Activated CD8-positive, alpha-beta memory T cell treated with anti-CD3 and anti-CD28 coated beads, Interleukin-2, amount 10 ng/mL, durations not matched to agents 7 days and 5 days (primary cell): Measurements from ENCODE around the gene RFX2. TPM values are rescaled to one million over a fixed set of nuclear protein-coding genes. Genes with fewer than 3 reads are reported as not detected.

Source experiments
- ATAC-seq: fragments of 150-1000 bp; cut with Tn5 transposase; one replicate; pipeline ENCODE4 v1.10.0; 2021; ENCODE audit warnings: moderate library complexity
- CTCF ChIA-PET: fragments of 350-600 bp; sonication (Branson Sonifier 250); formaldehyde crosslinking; loops from one replicate; lab custom pipeline; 2021; ENCODE audit warnings: antibody characterized with exemption; lab: Charles Lee
- DNase-seq: peaks from one replicate; pipeline ENCODE4 v3.0.0-alpha.2; 2020
- H3K27ac Mint-ChIP-seq: one replicate; pipeline ENCODE4 v1.8.0; 2021; ENCODE audit warnings: mild to moderate bottlenecking, mixed read lengths
- H3K27me3 Mint-ChIP-seq: one replicate; pipeline ENCODE4 v1.8.0; 2021; ENCODE audit warnings: mixed read lengths
- H3K36me3 Mint-ChIP-seq: one replicate; pipeline ENCODE4 v1.8.0; 2021; ENCODE audit warnings: mild to moderate bottlenecking, mixed read lengths
- H3K4me1 Mint-ChIP-seq: one replicate; pipeline ENCODE4 v1.8.0; 2021; ENCODE audit warnings: mixed read lengths
- H3K4me3 Mint-ChIP-seq: one replicate; pipeline ENCODE4 v1.8.0; 2021; ENCODE audit warnings: mild to moderate bottlenecking, moderate library complexity, mixed read lengths
- H3K9me3 Mint-ChIP-seq: one replicate; pipeline ENCODE4 v1.8.0; 2022; ENCODE audit warnings: low read depth, mixed read lengths
- total RNA-seq, 2 experiments: library from RNA; stranded (reverse); gene quantifications; one replicate each; pipeline ENCODE4 v1.2.3, GENCODE V29; 2021

RFX2 gene
- total RNA-seq, 2 experiments from 2014 or later = 9.8 to 11.7 TPM

DNA sequence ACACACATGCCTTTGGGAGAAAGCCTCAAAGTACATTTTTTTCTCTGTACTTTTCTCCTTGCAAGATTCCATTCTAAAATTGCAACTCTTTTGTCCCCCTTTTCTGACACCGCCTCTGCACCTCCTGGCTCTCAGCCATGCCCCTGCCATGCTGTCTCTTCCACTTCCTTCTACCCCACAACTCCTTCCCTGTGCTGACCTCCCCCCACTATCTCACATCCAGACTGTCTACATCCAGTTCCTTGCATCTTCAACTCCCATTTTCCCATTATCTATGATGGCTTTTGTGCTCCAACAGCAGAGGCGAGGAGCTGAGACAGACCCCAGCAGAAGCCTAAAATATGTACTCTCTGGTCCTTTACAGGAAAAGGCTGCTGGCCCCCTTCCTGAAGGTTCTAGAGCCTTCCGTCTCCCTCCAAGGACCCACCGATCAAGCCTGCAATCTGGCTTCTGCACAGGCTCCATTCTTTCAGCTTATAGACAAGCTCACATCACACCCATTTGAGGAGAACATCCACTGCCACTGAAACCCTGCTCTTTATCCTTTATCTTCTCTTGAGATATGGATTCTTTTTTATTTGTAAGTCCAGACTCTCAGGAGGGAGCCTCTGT lies 50.2 kb downstream of the RFX2 start:
- Mint-ChIP-seq H3K4me3 (no peak overlapping the region), H3K27ac (no peak overlapping the region), H3K4me1 (peaks cover 29% of the 10 kb centered on the region), H3K27me3 (no peaks in the 10 kb centered on the region), H3K36me3 (no peaks in the 10 kb centered on the region), H3K9me3 (no peaks in the 10 kb centered on the region)
- ATAC-seq = no peak
- CTCF ChIA-PET = no interaction called here
- DNase-seq = peak; percentile 34

DNA sequence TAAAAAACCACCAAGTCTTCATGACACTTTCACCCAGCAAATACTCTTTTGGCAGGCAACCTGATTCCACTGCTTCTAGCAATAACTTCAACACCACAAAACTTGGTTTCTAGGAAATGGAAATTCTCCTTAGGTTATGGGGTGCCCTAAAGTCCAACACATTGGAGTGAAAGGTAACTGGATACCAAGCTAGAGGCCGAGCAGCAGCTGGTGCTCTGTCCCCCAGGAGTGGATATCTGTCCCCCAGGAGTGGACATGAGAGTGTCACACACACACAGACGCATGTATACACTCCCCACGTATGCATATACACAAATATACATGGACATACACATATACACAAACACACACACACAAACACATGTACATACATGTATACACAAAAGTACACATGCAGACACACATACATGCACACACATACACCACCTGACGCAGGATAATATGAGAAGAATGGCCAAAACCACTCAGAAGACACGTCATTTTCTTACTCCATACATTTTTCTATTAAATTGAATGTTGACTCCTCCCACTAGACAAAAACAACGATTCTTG lies 50.8 kb downstream of the RFX2 start:
- Mint-ChIP-seq H3K36me3 (no peaks in the 10 kb centered on the region), H3K4me3 (no peak overlapping the region), H3K27me3 (peaks cover 3% of the 10 kb centered on the region), H3K4me1 (peaks cover 28% of the 10 kb centered on the region), H3K27ac (no peak overlapping the region), H3K9me3 (no peaks in the 10 kb centered on the region)
- ATAC-seq (no peak), DNase-seq (no peak)
- CTCF ChIA-PET = no interaction called here

DNA sequence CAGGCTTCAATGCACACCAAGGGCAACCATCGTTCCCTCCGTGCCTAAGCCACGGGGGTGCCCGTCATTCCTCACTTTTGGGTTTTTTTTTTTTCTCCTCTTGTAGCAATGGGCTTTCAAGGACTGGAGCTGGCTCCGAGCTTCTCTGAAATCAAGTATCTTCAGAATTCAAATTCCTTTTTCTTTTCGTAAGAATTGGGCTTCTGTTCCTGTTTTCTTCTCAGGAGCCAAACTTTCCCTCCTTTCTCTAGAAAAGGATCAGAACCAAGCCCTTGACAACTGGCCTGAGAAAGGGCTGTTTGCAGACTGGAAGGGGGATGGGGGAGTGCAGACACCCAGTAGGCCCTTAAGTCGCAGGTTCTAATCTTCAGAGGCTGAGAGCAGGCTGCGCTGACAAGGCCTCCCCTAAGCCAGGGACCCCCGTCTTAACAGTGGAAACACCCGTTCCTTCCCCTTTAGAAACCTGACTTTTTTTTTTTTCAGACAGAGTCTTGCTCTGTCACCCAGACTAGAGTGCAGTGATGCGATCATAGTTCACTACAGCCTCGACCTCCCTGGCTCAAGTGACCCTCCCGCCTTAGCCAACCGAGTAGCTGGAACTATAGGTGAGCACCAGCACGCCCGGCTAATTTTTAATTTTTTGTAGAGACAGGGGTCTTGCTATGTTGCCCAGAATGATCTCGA lies 51.6 kb downstream of the RFX2 start:
- no peak overlapping the region for H3K27ac Mint-ChIP-seq
- peaks cover 28% of the 10 kb centered on the region for H3K4me1 Mint-ChIP-seq

DNA sequence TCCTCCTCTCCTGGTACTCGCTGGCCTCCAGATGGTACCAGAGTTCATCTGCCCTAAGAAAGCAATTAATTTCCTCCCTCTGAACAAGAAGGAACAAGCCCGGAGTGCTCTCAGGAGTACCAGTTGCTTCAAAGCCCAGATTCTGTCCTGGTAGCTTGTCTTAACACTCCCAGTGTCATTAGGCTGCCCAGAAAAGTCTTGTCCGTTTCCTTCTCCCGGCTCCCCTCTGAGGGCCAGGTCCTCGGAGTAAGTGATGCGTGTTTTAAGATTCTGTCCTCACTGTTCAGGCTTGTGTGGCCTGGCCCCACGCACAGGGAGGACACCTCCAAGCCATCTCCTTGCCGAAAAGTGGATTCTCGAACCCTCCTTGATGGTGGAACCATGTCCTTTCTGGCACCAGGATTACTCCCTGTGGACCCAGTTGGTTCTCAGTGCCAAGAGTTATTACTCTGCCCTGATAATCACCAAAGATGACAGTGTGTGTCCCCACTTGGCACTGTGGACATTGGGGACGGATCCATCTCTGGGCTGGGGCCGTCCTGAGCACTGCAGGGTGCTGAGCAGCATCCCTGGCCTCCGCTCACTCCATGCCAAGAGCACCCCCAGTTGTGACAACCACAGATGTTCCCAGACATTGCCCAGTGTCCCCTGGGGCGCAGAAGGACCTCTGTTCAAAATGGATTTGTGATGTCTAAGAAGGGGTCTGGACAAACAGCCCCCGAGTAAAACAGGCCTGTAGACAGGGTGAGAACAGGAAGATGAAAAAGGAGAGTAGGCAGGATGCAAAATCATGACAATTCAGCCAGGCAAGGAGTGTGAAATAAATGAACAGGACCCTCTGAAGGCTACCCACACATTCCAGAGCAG lies 52.4 kb downstream of the RFX2 start:
- Mint-ChIP-seq H3K4me1 (peaks cover 25% of the 10 kb centered on the region), H3K27ac (no peak overlapping the region), H3K27me3 (peaks cover 10% of the 10 kb centered on the region), H3K36me3 (no peaks in the 10 kb centered on the region), H3K9me3 (no peaks in the 10 kb centered on the region), H3K4me3 (no peak overlapping the region)
- ATAC-seq = no peak
- CTCF ChIA-PET = interaction anchor here (0.7 to 1.0 kb wide), 2 partner anchors 32 to 70 kb away, joined by 3 read pairs; no protein-coding TSS in a partner anchor
- peak; percentile 35 for DNase-seq

More for the DNA sequence above, 51.6 kb downstream of the RFX2 start:
- no peak for ATAC-seq
- Mint-ChIP-seq H3K4me3 (no peak overlapping the region), H3K9me3 (no peaks in the 10 kb centered on the region), H3K27me3 (peaks cover 3% of the 10 kb centered on the region), H3K36me3 (no peaks in the 10 kb centered on the region)
- CTCF ChIA-PET = no interaction called here
- peak; percentile 23 for DNase-seq

DNA sequence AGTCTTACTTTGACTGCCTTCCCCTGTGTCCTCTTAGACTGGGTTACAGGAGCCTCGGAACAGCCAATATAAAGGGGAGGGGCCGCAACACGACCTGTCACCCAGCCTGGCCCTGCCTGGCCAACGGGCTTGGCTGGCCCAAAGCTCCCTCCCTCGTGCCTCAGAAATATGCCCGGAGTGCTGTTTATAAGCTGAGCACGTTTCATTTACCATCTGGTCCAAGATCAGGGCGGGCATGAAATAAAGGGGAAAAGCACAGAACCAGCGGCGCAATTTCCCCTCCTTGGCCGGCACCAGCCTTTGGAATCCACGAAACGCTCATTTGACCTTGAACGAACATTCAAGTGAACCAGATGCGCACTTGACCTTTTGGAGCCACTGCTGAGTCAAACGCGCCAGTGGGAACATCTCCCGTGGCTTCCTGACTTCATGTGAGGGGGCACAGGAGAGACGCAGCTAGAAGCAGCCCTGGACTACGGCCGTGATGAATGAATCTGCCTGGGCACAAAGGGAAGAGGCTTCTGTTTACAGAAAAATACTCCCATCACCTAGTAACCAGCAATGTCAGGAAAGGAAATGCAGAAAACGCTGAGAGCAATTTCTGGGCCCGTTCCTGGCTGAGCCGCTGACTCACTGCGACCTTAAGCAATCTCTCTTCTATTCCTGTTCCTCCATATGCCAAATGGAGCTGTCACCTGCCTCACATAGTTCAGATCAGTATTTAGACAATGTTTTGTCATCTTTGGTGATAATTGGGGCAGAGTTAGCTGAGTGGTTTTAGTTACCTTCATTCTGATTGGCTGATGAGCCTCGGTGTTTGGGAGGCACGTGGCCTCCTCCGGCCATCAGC lies 53.3 kb downstream of the RFX2 start:
- H3K9me3 Mint-ChIP-seq = no peaks in the 10 kb centered on the region

DNA sequence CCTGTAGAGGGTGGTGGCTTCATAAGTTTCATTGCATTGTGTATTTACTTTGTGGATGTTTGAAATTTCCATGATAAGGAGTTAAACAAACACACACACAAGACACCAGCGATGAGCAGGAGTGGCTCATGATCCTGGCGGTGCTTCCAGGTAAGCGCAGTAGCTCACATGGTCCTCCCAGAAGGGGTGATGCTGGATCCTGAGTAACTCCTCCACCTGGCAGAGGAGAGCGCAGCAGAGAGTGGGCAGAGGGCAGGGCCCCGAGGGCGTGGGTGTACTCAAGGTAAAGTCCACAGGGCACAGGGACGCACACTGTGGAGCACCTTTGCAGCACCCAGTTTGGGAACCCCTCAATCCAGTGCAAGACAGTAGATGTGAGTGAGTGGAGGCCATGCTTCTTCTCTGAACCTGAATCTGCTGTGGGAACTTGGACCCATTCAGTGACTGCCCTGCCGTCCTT lies 54.0 kb downstream of the RFX2 start:
- peaks cover 11% of the 10 kb centered on the region for H3K4me1 Mint-ChIP-seq
- H3K4me3 Mint-ChIP-seq = no peak overlapping the region
- peaks cover 10% of the 10 kb centered on the region for H3K27me3 Mint-ChIP-seq
- no peaks in the 10 kb centered on the region for H3K36me3 Mint-ChIP-seq
- ATAC-seq (no peak), DNase-seq (peak; percentile 39)
- no peak overlapping the region for H3K27ac Mint-ChIP-seq
- CTCF ChIA-PET = interaction anchor here (1.3 kb wide), 1 partner anchor 70 kb away, joined by 4 read pairs; no protein-coding TSS in a partner anchor
- no peaks in the 10 kb centered on the region for H3K9me3 Mint-ChIP-seq

More for the DNA sequence above, 53.3 kb downstream of the RFX2 start:
- Mint-ChIP-seq H3K4me1 (peaks cover 17% of the 10 kb centered on the region), H3K36me3 (no peaks in the 10 kb centered on the region), H3K27ac (no peak overlapping the region), H3K27me3 (peaks cover 10% of the 10 kb centered on the region), H3K4me3 (no peak overlapping the region)
- DNase-seq = peak; percentile 37
- CTCF ChIA-PET = interaction anchor here (0.7 to 1.0 kb wide), 2 partner anchors 33 to 69 kb away, joined by 3 read pairs; no protein-coding TSS in a partner anchor
- ATAC-seq = no peak

DNA sequence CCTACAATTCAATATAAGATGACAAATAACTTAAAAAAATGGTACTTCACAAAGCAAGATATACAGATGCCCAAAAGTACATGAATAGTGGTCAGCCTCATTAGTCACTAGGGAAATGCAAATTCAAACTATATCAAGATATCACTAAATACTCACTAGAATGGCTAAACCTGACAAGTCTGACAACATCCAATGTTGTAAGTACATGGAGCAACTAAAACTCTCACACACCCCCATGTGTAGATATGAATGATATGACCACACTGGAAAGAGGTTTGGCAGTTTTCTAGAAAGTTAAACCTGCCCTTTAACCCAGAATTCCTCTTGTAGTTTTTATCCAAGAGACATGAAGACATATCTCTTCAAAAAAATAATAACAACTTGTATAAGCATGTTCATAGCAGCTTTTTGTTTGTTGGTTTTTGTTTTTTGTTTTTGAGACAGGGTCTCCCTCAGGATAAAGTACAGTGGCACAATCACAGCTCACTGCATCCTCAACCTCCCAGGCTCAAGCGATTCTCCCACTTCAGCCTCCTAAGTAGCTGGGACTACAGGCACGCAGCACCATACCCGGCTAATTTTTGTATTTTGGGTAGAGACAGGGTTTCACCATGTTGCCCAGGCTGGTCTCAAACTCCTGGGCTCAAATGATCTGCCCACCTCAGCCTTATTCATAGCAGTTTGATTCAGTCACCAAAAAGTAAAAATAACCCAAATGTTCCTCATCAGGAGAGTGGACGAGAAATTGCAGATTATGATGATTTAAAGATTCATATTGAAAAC lies 55.1 kb downstream of the RFX2 start:
- CTCF ChIA-PET = interaction anchor here (1.2 to 2.3 kb wide), 3 partner anchors 66 to 245 kb away, joined by 3 to 8 read pairs (median 4); no protein-coding TSS in a partner anchor
- H3K4me1 Mint-ChIP-seq = peaks cover under 1% of the 10 kb centered on the region
- H3K27ac Mint-ChIP-seq = no peak overlapping the region
- H3K36me3 Mint-ChIP-seq = no peaks in the 10 kb centered on the region
- ATAC-seq (no peak), DNase-seq (peak; percentile 19)
- H3K9me3 Mint-ChIP-seq = no peaks in the 10 kb centered on the region
- peaks cover 16% of the 10 kb centered on the region for H3K27me3 Mint-ChIP-seq
- no peak overlapping the region for H3K4me3 Mint-ChIP-seq

DNA sequence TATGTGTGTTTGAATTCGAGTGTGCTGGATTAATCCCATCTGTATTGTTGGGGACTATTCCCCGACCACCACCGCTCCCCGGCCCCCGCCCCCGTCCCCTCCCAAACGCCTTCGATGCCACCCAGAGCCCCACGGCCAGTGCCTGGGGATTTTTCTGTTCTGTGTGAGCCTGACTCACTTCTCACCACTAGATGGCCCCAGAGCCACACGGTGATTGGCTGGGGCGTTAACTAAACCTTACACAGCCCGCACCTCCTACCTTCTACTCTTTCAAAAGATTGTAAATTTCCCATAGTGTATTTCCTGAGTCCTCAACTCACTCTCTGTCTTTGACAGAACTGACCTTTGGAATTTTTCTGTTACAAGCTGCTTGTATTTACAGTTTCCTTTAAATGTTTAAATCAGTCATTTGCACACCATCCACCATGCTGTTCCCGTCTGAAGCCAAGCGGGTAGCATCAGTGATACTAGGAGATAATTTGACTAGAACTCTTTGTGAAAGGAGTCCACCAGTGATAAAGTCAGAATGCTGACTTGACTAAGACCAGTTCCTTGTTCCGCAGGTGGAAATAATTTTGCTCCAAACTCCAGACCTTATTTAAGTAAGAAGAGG lies 61.4 kb downstream of the RFX2 start:
- Mint-ChIP-seq H3K4me3 (no peak overlapping the region), H3K27me3 (peaks cover 13% of the 10 kb centered on the region), H3K4me1 (peaks cover 4% of the 10 kb centered on the region), H3K36me3 (no peaks in the 10 kb centered on the region), H3K27ac (no peak overlapping the region), H3K9me3 (no peaks in the 10 kb centered on the region)
- DNase-seq (peak; percentile 81), ATAC-seq (peak; percentile 100)
- CTCF ChIA-PET = interaction anchor here (0.6 to 9.8 kb wide), 23 partner anchors 10 to 324 kb away, joined by 3 to 114 read pairs (median 3); no protein-coding TSS in a partner anchor

DNA sequence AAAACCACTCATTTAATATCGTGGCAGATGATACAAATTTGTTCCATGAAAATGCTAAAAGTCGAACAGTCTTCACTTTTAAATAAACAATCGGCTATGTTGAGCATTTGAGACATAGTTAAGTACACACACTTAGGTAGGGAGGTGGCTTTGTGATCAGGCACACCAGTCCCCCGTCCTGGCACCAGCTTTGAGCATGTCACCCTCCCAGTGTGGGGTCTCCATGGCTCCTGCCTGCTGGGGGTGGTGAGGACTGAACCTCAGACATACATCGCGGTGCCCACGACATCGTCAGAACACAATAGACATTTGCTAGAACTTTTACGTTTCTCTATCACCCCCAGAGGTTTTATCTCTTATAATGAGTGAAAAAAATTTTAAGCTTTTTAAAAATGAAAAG lies 62.0 kb downstream of the RFX2 start:
- H3K27ac Mint-ChIP-seq = no peak overlapping the region
- peak; percentile 28 for DNase-seq
- H3K36me3 Mint-ChIP-seq = no peaks in the 10 kb centered on the region
- ATAC-seq = no peak
- H3K4me1 Mint-ChIP-seq = peaks cover 4% of the 10 kb centered on the region
- no peaks in the 10 kb centered on the region for H3K9me3 Mint-ChIP-seq
- H3K4me3 Mint-ChIP-seq = no peak overlapping the region
- peaks cover 11% of the 10 kb centered on the region for H3K27me3 Mint-ChIP-seq
- CTCF ChIA-PET = interaction anchor here (0.6 to 9.8 kb wide), 20 partner anchors 10 to 325 kb away, joined by 3 to 114 read pairs (median 4); no protein-coding TSS in a partner anchor

DNA sequence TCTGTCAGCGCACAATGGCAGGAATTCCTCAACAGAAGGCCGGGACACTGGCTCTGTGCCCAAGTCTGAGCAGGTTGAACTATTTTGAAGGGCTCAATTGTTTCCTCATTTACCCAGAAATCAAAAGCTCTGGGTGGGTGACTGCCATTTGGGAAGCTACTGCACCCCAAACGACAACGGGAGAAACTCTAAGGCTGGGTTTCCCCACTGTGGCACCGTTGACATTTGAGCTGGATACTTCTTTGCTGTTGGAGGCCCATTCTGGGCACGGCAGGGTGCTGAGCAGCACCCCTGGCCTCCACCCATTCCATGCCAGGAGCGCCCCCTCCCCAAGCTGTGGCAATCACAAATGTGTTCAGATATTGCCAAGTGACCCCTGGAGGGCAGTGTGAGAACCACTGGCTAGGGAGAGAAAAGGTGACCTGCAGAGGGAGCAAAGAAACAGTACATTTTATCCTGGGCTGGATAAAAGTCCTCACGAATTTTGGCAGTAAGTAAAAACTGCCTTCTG lies 62.5 kb downstream of the RFX2 start:
- H3K27me3 Mint-ChIP-seq = peaks cover 7% of the 10 kb centered on the region
- H3K36me3 Mint-ChIP-seq = no peaks in the 10 kb centered on the region
- peaks cover 4% of the 10 kb centered on the region for H3K4me1 Mint-ChIP-seq
- CTCF ChIA-PET = interaction anchor here (0.6 to 9.8 kb wide), 20 partner anchors 9 to 325 kb away, joined by 3 to 114 read pairs (median 4); no protein-coding TSS in a partner anchor
- H3K27ac Mint-ChIP-seq = no peak overlapping the region
- ATAC-seq (no peak), DNase-seq (peak; percentile 38)
- no peaks in the 10 kb centered on the region for H3K9me3 Mint-ChIP-seq
- no peak overlapping the region for H3K4me3 Mint-ChIP-seq

DNA sequence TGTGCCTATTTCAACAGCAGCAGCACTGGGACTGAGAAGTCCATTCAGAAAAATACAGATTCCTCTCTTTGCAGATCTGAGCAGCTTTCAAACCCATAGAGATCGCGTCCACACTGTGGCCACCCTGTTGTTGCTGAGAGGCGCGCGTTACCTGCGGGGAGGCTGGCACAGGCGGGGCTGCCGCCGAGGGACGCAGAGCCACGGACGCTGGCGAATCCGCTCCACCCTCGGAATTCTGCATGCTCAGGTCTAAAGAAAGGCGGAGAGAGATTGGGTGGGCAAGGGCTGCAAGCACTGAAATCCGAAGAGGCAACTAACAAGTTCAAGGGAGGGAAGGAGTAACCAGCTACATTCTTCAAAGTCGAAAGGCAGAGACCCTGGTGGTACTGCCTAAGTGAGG lies 63.0 kb downstream of the RFX2 start:
- Mint-ChIP-seq H3K4me3 (no peak overlapping the region), H3K36me3 (no peaks in the 10 kb centered on the region), H3K9me3 (no peaks in the 10 kb centered on the region), H3K4me1 (peaks cover 4% of the 10 kb centered on the region), H3K27me3 (peaks cover 7% of the 10 kb centered on the region), H3K27ac (no peak overlapping the region)
- DNase-seq (peak; percentile 25), ATAC-seq (no peak)
- CTCF ChIA-PET = interaction anchor here (1.2 to 9.8 kb wide), 4 partner anchors 9 to 77 kb away, joined by 3 to 114 read pairs (median 4); no protein-coding TSS in a partner anchor
